GM12801 (cell line): ENCODE data around the gene IKZF4.

Experiments
- TF ChIP-seq, protein P1 (sequence below): IDR thresholded peaks from one replicate; pipeline ENCODE4 v1.5.1; 2011; ENCODE audit warnings: control low read depth; ENCODE audit not compliant: insufficient read length; ENCODE audit errors: extremely low read depth

The IKZF4 gene

DNA sequence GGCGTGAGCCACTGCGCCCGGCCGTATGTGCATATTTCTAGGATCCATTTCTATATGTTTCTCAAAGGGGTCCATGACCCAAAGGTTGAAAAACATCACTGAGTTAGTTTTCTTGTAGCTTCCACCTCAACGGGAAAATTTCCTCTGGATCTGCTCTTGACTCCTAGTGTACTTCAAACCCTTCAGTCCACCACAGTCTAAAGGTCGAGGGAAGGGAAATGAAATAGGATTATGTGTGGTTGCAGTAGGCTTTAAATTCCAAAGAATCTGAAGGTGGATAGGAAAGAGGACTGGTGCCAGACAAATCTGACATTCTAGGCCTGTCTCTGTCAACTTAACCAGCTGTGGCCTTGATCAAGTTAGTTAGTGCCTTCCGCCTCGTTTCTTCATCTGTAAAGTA lies 25.5 kb upstream of the IKZF4 start:
- TF ChIP-seq, protein P1, sequence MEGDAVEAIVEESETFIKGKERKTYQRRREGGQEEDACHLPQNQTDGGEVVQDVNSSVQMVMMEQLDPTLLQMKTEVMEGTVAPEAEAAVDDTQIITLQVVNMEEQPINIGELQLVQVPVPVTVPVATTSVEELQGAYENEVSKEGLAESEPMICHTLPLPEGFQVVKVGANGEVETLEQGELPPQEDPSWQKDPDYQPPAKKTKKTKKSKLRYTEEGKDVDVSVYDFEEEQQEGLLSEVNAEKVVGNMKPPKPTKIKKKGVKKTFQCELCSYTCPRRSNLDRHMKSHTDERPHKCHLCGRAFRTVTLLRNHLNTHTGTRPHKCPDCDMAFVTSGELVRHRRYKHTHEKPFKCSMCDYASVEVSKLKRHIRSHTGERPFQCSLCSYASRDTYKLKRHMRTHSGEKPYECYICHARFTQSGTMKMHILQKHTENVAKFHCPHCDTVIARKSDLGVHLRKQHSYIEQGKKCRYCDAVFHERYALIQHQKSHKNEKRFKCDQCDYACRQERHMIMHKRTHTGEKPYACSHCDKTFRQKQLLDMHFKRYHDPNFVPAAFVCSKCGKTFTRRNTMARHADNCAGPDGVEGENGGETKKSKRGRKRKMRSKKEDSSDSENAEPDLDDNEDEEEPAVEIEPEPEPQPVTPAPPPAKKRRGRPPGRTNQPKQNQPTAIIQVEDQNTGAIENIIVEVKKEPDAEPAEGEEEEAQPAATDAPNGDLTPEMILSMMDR = no peak

- TF ChIP-seq, protein P1 = no peak
These were observed 24.6 kb upstream of the IKZF4 start for GRCh38 chr12:55996201-55996714.

DNA sequence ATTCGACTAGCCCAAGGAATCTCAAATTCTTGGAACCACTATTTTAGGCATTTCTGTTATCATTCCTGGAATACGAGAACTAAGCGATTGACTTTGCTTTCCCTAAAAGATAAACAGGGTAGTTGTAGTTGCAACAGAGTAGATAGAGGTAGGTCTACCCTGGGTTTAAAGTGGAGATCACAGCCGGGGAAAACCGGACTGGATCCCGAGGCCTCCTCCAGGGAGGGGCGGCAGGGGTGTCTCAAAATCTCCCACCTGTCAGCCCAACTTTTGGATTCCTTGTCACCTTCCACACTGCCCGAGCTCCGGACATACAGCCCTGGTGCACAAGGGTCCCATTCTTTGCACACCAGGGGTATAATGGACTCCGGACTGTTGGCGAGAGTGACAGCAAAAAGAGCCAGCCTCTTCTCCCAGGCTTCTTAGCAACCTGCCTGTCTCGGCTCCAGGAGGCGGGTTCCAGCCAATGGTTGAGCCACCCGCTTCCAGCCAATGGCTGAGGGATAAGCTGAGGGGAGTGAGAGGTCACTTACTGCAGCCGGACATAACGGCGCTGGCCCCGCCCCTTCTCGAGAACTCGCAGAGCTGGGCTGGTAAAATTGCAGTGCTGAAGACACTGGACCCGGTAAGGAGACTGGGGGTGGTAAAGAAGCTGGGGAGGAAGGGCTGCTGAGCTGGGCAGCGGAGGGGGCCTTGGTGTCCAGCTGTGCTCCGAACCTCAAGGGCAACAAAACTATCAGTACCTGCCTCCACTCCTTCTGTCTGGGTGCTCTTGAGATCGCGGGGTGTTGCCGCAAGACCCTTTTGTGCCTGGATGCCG lies 23.9 kb upstream of the IKZF4 start, which contains the start of gene SUOX:
TSS of gene SUOX (plus strand) at position 562 of the 820 bp plus-strand sequence. CDS start 4,946 bp downstream, outside the sequence.
- TF ChIP-seq, protein P1 = no peak

DNA sequence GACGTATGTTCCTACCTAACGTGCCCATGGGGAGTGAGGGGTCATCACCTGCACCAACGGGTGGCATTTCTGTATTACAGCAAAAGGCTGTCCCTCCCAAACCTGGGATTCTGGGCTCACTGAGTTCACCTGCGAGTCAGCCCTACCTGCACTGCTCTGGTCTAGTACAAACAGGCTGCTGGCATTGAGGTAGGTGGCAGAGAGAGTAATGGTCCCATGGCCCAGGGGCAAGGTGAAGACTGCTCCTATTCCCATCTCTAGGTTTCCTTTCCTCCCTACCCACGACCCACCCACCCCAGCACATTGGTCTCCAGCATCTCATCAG lies 23.3 kb upstream of the IKZF4 start:
- TF ChIP-seq, protein P1 = no peak

GRCh38 chr12:56001487-56002100 lies 19.2 kb upstream of the IKZF4 start:
- TF ChIP-seq, protein P1 = no peak

- TF ChIP-seq, protein P1 = no peak
These were observed 16.6 kb upstream of the IKZF4 start for GRCh38 chr12:56004211-56004610.

DNA sequence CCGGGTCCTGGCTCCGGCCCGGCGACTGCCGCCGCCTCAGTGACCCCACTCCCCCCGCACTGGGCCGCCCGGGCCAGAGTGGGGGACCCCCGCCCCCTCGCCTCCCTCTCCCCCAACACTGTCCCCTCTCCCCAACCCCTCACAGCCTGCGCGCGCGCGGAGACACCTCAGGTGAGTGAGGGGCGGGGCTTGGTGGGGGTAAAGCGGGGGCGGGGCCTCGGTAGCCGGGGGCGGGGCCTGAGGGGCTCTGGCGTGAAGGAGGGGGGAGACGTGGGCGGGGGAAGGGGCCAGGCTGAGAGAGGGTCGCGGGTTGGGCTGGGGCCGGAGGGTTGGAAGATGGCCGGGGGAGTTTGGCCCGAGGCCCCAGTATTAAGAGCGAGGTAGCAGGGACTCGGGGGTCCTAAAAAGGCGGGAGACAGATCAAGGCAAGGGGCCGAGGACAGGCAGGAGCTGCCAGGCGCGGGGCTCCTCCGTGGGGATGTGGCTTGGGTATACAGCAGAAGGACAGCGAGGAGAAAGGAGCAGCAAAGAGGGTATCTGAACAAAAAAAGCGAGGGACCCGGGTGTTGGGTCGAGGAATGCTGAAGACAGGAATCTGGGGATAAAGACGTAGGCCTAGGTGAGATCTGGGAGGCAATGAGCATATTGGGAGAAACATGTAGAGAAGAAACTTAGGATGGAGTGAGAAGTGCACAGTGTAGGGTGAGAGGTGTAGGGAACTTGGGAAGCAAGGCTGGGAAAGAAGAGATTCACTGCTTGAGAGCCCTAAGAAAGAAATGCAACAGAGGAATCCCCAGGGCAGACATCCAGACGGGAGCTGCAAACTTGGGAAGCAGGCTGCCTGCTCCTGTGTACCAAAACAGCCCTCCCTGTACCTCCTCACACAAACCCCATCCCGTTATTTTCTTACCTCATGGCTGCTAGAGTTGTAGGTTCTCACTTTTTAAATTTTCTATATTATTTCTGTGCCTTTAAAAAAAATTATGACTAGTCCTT lies 13.0 kb upstream of the IKZF4 start:
- TF ChIP-seq, protein P1 = no peak
